Right forelimb (tissue), 1 donor: ENCODE results near the gene ZNF423.

Experiments
- DNase-seq: peaks from one replicate; pipeline ENCODE4 v3.0.0-alpha.2; 2018

ZNF423 gene

DNA sequence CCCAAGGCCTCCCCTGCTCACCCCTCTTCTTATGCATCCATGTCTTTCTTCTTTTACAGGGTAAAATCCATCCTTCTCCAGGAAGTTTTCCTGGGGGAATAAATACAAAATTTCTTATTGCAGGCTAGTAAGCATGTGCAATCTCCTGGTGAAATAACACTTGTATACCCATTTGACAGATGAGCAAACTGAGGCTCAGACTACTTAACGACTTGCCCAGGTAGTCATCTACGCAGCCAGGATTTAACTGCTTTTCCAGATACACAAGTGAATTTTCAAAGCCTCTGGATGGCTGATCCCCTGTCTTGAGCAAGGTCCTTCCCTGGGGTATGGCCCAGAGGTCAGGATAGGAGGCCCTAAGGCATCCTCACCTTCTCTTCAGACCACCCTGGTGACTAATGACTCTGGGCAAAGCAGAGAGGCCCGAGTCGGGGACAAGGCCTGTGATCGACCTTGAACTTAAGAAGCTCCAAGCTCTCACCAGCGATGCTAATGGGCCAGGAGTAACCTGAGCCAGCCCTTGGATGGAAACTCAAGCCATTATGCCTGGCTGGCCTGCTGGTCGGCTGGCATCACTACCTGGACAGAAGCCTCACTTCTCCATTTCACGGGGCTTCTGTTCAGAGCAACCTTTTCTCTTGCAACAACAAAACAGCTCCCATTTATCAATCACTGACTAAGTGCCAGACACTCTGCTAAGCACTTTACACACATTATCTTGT, 33.1 kb downstream of the ZNF423 start:
- no peak for DNase-seq

DNA sequence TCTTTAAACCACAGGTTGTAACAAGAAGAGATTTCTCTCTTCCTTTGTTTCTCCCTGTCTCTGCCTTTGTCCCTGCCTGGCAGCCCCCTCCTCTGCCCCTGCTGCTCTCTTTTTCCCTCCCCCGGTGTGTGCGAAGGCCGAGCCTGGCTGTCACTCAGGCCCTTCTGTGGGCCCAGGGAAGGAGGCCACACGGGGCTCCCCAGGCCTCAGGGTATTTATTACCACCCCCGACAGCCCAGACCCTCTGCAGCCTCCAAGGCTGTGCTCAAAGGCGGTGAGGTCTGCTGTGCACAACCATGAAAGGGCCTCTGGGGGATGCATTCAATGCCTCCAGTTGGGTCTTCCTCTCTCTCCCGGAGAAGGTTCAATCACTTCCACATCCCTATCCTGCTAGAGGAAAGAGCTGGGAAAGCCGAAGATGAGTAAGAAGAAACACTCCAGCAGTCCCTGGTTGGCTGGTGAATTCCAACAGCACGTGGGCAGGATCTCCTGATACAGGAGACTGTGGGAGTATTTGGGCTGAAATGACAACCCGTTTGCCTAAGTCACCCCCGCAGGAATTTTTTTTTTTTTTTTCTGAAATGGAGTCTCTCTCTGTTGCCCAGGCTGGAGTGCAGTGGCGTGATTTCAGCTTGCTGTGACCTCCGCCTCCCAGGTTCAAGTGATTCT, 34.2 kb downstream of the ZNF423 start:
- DNase-seq, result no peak

DNA sequence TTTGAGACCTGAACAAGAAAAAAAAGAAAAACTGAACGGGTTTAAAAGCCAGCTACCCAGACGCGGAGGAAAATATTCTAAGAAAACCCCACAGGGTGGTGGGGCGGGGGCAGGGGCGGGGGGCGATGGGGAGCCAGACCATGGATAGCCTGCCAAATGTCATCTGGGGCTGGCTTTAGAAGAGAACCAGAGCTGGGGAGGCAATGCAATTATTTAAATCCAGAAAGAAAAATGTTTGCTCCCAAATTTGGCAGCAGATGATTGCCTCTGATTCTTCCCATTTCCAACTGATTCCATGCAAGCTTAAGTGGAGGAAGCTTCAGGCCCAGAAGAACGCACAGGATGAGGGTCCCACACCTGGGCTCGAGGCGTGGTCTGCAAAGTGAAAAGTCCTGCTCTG, 34.8 kb downstream of the ZNF423 start:
- no peak for DNase-seq

DNA sequence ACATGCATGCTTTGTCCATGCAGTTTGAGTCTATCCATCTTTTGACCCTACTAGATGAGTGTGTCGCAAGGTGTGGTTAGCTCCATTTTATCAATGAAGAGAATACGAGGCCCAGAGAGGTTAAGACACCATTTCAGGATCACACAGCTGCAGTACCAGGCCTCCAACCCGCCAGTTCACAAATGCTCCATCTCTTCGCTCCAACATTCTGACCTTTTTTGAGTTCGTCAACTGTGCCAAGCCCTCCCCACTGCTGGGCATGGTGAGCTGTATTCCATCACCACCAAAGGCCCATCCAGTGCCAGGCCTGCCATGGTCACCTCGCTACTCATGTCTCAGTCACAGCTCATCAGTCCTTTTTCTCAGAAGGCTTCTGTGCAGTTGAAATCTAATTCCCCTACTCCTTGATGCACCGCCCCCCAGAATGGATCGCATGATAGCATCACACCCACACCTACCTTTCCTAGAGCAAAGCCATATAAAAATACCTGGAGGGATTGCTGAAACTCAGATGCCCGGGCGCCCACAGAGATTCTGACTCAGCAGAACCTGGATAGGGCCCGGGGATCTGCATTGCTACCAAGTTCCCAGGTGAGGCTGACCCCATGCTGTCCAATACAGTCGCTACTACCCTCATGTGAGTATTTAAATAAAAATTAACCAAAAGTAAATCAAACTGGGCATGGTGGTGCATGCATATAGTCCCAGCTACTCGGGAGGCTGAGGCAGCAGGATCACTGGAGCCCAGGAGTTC, 38.0 kb downstream of the ZNF423 start:
- DNase-seq, result no peak

DNA sequence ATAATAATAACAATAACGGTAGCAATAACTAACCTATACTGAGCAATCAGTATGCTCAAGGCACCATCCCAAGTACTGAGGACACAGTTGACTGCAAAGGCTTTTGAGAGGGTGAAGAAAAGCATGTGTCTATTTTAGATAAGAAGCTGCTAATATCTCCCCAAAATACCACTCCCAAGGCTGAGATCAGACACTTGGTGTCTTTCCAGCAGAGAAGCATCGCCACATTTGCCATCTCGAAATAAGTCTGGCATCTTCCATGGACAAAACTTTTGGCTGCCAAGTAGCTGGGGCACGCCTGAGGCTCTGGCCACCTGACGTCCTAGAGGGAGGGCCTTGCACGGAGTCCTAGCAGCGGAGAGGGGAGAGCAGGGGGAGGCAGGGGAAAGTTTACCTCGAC, 39.0 kb downstream of the ZNF423 start:
- DNase-seq, result no peak

DNA sequence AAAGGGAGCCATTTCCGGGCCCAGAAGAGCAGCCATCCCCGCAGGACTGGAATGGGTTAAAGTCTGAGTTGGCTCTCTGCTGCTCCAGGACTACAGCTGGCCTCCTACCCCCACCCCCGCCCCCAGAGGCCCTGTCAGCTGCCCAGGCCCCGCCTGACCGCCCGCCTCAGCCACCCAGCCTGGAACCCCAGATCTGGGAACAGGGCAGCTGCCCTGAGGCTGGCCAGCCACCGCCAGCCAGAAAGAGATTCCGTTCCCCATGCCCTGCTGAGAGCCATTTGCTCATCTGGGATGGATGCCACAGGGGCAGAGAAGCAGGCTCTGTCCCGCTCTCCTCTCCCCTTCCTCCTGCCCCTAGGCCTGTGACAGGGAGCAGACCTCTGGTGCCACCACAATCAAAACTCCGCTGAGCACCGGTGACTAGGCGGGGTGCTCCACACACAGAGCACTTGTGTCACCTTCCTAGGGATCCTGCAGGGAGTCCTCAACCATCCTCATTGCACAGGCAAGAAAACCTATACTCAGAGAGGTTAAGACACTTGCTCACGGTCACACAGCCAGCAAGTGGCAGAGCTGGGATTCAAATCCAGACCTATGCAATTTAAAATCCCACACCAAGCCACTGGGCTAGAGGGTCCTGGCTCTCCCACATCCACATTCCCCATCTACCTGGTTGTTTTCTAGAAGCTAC, 44.1 kb downstream of the ZNF423 start:
- DNase-seq, result peak; percentile 83

DNA sequence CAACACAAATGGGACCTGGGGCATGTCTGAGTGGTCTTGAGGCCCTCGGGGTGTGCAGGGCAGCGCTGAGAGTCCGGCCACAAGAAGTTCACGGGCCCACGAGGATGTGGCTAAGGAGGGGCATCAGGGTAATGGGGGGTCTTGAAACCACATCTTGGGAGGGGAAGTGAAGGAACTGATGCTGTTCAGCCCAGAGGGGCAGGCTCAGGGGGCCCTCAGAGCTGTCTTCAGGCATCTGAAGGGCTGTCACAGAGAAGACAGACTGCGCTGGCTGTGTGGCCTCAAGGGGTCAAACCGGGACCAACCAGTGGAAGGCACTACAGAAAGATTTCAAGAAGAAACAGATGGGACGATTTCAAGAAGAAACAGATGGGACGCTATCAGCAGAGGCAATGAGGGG, 45.1 kb downstream of the ZNF423 start:
- DNase-seq, result no peak

DNA sequence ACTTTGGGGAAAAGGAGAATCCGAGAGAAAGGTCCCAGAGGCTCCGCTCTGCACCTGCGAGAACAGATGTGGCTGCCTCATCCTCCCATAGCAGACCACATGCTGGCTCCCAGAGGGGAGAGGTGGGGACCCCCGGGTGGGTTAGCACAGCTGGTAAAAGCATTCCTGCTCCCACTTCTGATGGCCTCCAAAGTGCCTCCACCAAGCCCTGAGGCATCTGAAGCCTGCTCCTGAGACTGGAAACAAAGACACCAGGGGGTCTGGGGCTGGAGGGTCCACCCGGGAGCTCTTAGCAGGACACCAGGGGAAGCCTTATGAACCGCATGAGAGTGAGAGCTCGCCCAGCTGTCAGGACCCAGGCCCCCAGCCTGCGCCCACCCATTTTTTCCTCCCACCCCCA, 46.4 kb downstream of the ZNF423 start:
- DNase-seq, result no peak

DNA sequence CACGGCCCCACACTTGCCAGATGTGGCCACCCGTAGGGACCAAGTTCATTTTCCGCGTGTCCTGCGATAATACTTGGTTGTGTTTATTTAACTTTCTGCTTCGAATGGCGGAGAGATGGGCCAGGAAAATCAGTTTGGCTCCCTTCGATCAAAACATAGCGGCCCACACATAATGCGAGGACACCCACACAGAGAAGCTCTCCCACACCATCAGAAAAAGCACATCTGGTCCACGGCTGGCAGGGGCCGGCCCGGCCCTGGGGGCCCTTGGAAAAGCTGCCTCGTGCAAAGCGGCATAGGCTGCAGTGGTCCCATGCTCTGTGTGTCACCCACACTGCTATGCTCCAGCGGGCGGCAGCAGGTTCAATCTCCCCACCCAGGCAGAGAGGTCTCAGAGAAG, 46.9 kb downstream of the ZNF423 start:
- DNase-seq, result no peak

DNA sequence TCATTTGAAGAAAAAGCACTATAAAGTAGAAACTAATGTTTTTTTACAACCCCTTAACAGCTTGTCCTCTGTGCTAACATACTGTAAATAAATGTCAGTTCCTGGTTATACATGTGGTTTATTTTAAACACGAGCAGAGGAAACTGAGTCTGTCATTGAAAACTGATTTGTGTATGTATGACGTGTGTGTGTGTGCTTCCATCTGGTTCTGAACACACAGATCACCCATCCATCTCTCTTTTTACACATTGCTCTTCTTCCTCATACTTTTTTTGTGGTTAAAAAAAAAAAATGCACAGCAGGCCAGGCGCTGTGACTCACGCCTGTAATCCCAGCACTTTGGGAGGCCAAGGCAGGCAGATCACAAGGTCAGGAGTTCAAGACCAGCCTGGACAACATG, 49.5 kb downstream of the ZNF423 start:
- no peak for DNase-seq

DNA sequence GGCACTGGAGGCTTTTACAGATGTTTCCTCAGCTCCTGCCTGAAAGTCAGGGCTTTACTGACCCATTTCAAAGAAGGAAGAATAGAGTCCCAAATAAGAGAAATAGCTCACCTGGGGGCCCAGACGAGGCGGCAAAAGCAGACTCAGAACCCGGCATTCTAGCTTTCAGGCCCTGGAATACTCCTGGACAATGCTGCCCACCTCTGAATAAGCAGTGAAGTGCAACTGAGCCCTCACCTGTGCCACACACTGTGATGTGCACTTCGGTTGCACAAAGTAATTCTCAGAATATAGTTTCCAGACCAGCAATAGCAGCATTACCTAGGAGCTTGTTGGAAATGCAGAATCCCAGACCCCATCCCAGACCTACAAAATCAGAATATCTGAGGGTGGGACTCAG, 54.6 kb downstream of the ZNF423 start:
- DNase-seq, result no peak

DNA sequence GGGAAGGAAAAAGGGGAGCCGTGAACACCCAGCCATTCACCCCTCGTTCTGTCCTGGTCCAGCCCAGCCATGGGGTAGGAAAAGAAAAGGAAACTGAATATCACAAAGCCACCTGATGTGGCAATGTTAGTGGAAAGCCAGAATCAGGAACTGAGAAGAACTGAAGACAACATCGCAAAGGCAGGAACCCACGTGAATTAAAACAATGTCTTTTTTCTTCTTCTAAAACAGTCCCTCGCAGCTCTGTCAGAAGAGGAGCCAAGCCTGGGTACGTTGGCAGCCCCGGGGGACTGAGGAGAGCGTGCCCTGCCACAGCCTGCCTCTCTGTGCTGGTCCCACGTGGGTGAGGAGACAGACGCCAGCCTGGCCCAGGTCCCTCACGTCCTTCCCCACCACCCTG, 55.0 kb downstream of the ZNF423 start:
- DNase-seq, result no peak

DNA sequence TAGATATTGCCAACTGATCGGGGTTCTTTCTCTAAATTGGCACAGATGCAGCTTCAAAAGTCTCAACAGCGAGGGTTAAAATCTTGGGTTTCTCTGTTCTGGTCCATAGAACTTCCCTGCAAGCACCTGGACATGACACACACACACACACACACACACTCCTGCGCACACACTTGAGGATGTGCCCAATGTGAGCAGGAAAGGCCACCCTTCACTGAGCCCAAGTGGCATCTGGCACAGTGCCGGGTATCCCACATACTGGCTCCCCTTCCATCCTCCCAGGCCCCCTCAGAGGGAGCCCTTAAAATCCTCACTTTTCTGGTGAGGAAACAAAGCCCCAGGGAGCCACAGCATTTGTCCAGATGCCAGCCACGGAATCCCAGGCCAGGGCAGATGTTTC, 55.5 kb downstream of the ZNF423 start:
- no peak for DNase-seq

DNA sequence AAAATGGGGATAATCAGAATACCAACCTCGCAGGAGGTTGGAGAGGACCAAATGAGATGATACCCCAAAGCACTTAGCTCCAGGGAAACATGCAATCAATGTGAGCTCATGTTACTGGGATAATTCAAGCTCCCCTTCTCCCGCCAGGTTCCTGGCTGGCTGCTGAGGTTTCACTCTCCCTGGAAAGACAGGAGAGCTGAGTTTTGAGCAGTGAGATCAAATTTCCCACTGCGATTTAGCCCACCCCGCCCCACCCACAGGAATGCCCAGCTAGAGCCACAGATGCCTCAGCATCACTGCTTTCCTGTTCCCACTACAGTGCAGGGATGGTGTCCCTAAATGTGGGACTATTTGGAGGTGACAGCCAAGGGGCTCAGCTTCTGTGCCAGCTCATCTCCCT, 56.7 kb downstream of the ZNF423 start:
- DNase-seq, result no peak

DNA sequence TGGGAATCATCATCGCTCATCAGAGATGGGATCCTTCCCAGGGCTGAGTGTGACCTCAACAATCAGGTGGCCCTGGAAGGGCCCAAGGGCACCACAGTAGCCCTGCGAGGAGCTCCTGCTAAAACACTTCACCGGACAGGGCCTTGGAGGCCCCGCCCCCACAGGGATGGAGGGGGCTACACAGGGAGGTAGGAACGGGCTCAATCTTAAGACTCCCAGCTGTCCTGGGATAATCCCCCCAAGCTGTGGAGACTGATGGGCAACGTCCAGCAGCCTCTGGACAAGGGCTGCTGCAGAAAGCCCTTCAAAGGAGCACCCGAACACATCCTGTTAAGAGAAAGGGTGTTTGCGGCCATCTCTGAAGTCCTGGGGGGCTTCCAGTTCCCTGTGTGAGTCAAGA, 60.4 kb downstream of the ZNF423 start:
- no peak for DNase-seq

DNA sequence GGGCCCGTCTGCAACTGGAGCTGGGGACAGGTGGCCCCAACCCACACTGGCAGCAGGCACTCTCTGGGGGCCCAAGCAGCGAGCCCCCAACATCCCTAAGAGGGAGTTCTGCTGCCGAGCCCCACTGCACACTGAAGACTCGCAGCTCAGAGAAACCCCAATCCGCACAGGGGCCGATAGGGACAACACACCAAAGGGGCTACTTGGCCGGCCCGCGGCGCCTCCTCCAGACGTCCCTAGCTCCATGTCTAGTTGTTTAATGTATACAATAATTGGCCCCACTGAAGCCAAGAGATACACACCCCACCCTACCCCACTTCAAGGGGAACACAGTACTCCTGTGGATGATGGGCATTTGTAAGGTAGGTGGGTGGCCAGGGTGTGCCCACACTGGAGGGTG, 62.7 kb downstream of the ZNF423 start:
- no peak for DNase-seq

DNA sequence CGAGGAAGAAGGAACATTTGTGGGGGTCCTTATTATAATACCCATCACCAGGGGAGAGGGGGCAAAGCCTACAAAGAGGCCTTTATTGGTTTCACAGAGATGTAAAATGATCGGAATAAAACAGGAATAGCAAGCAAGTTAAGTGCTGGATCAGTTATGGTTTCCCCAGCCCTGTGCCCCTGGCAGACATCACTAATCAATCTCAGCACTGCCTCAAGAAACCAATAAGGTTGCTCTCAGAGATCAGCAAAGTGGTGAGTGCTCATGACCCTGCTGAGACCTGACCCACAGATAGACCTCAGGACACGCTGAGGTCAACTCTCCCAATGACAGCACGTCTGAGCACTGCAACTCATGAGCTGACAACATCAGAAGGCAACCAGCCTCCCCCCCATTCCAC, 66.3 kb downstream of the ZNF423 start:
- DNase-seq, result no peak

DNA sequence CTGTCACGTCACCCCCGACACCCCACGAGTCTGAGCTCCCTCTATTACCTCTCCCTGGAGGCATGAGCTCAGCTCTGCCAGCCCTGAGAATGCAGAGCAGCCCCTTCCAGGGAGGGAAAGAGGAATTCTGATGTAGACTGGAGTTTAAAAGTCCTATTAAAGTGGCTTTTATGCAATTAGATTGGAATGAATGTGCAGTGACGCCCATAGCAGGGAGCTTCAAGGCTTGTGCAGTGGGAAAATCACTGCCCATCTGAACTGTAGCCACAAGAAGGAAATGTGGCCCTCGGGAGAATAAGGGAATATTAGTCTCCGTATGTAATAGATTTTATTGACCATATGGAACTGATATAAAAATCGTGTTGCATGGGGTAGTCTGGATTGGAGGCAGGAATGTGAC, 66.9 kb downstream of the ZNF423 start:
- DNase-seq, result no peak

DNA sequence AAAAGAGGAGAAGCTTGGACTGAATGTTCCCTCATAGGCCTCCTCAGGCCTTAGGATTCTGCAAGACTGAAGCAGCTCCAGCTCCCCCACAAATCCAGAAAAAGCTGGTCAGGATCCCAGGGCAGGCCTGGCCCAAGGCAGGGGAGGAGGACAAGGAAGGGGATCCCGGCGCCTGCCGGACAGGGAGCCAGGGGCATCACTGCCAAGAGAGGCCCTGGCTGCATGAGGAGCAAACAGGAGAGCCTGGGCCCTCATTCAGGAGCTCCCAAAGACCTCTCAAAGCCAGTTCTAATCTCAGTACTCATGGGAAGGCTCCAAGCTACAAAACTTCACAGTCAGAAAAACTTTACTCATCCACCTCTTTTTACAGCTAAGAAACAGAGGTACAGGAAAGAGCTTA, 67.3 kb downstream of the ZNF423 start:
- peak; percentile 75 for DNase-seq

DNA sequence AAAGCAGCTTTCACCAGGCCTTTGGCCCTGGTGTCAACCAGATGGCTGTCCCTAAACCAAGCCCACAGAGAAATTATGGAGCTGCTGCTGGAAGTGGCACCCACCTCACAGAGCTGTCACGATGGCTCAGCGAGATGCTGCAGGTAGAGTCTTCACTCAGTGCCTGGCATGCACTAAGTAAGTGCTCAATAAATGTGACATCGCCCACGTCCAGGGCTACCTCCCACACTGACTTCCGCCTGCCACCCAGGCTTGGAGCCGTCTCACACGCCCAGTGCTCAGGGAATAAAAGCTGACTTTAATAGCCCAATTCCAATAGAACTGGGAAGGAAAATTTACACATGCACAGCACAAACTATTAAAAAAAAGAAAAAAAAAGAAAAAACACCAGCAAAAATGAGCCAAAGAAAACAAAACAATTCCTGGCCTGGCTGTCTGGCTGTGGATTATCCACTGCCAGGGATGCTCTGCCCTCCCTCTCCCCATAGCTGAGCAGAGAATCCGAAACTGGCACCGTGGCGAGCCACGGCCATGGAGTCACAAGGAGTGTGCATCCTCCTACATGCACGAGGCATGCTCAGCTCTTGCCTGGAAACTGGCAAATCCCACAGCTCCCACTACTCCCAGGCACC, 68.9 kb downstream of the ZNF423 start:
- no peak for DNase-seq

DNA sequence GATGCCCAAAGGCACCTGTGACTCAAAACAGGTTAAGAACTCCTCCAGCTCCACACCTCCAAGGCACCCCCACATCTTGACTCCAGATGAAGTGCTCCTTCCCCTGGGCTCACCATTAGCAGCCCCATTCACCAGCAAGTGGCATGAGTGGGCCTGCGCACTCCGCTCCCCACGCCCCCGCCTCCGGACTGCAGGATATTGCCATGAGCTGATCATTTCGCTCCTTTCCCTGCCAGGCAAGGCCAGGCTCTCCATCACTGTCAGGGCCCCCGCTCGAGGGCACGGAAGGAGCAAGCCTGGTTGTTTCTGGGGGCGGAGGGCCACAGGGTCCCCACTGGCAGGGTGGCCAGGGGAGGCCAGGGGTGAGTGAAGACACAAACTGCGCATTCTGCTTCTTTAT, 69.9 kb downstream of the ZNF423 start:
- DNase-seq, result no peak

DNA sequence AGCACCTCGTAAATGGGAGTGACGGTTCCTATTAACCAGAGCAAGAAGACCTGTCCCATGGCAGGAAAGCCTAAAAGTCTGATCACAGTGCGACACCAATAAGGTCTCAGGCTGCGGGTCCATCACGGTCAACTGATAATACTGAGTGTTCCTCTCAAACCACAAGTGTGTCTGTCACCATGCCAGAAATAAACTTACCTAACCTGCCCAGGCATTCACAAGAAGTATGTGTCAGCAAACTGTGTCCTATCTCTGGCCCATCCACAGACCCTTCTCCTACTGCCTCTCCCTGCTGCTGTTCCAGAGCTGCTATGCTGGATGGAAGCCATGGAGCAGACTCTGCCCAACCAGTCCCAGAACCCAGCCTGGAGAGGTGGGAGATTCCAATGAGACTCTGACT, 73.5 kb downstream of the ZNF423 start:
- no peak for DNase-seq

DNA sequence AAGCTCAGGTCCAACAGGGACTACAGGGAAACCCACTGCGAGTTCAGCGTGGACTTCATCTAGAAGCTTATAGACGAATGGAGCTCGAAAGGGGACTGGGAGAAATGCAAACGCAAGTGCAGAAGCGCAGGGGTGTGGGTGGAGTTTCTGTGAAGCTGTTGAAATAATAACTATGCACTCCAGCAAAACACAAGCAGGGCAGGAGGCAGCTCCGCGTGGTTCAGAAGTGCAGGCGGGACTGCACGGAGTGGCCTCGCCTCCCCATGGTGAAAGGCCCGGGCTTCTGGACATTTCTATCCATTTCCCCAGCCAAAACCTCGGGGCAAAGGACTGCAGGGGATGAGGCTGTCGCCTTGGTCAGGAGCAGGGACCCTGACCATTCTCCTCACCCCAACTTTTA, 74.5 kb downstream of the ZNF423 start:
- no peak for DNase-seq
